HEK293 (cell line): Measurements from ENCODE around the gene DAND5.

Experiments used
- CTCF ChIP-seq: fragments of 450-650 bp; formaldehyde crosslinking; IDR thresholded peaks from 2 replicates; pipeline ENCODE4 v1.5.1; 2016; ENCODE audit warnings: missing biosample characterization, missing genetic modification characterization
- HOXA7 ChIP-seq: sonication (generic); formaldehyde crosslinking; IDR thresholded peaks from 2 replicates; pipeline ENCODE4 v1.8.1; 2022; ENCODE audit warnings: missing genetic modification reagents, borderline replicate concordance
- SCRT2 ChIP-seq: fragments of 450-650 bp; formaldehyde crosslinking; IDR thresholded peaks from 2 replicates; pipeline ENCODE4 v1.5.1; 2016; ENCODE audit warnings: missing biosample characterization, missing genetic modification characterization
- TRIM28 ChIP-seq: IDR thresholded peaks from 2 replicates; pipeline ENCODE4 v1.6.1; 2011; ENCODE audit warnings: low read length, control low read depth, borderline replicate concordance
- ZBTB1 ChIP-seq: fragments of 450-650 bp; formaldehyde crosslinking; IDR thresholded peaks from 2 replicates; pipeline ENCODE4 v1.5.1; 2016; ENCODE audit warnings: missing biosample characterization, missing genetic modification characterization
- ZBTB11 ChIP-seq: fragments of 450-650 bp; formaldehyde crosslinking; conservative IDR thresholded peaks from 2 replicates; pipeline ENCODE4 v1.5.1; 2016; ENCODE audit warnings: low read depth, missing biosample characterization, missing genetic modification characterization
- ZBTB49 ChIP-seq: fragments of 450-650 bp; formaldehyde crosslinking; IDR thresholded peaks from 2 replicates; pipeline ENCODE4 v1.5.1; 2016; ENCODE audit warnings: missing biosample characterization, missing genetic modification characterization, low read depth
- ZNF24 ChIP-seq: fragments of 450-650 bp; formaldehyde crosslinking; IDR thresholded peaks from 2 replicates; pipeline ENCODE4 v1.5.1; 2016; ENCODE audit warnings: missing biosample characterization, missing genetic modification characterization
- ZNF292 ChIP-seq: fragments of 450-650 bp; formaldehyde crosslinking; IDR thresholded peaks from 2 replicates; pipeline ENCODE4 v1.5.1; 2016; ENCODE audit warnings: low read depth, missing biosample characterization, missing genetic modification characterization, borderline replicate concordance
- ZNF510 ChIP-seq: fragments of 450-650 bp; formaldehyde crosslinking; IDR thresholded peaks from 2 replicates; pipeline ENCODE4 v1.5.1; 2018; ENCODE audit warnings: mild to moderate bottlenecking, missing genetic modification characterization, missing biosample characterization; ENCODE audit not compliant: insufficient replicate concordance
- ZNF530 ChIP-seq: fragments of 450-650 bp; formaldehyde crosslinking; IDR thresholded peaks from 2 replicates; pipeline ENCODE4 v1.5.1; 2016; ENCODE audit warnings: low read depth, missing biosample characterization, missing genetic modification characterization
- ZNF792 ChIP-seq: fragments of 450-650 bp; formaldehyde crosslinking; IDR thresholded peaks from 2 replicates; pipeline ENCODE4 v1.5.1; 2016; ENCODE audit warnings: missing biosample characterization, missing genetic modification characterization

- TF ChIP-seq CTCF (tag by site-specific recombination) (no peak), SCRT2 (tag by site-specific recombination) (no peak), HOXA7 (CRISPR knock-in tag) (no peak), ZBTB49 (no peak), ZNF530 (tag by site-specific recombination) (no peak), TRIM28 (no peak), ZNF292 (no peak), ZNF24 (tag by site-specific recombination) (no peak), ZNF792 (tag by site-specific recombination) (no peak), ZBTB1 (tag by site-specific recombination) (no peak), ZNF510 (tag by site-specific recombination) (no peak), ZBTB11 (tag by site-specific recombination) (no peak)
Observed at GRCh38 chr19:12932392-12933286, 36.7 kb upstream of the DAND5 start.
